Testis (tissue), 3 donors: ENCODE results near the gene HRH1. TPM values are rescaled to one million over a fixed set of nuclear protein-coding genes. Genes with fewer than 3 reads are reported as not detected.

Experiments used
- DNase-seq: peaks from one replicate; pipeline ENCODE4 v3.0.0-alpha.2; 2019
- H3K27ac ChIP-seq, 2 donors: fragments of 200-600 bp; sonication (generic); one replicate each; pipeline ENCODE4 v1.5.1; 2019
- H3K27me3 ChIP-seq: fragments of 200-600 bp; sonication (generic); one replicate; pipeline ENCODE4 v1.5.1; 2019
- H3K36me3 ChIP-seq: fragments of 200-600 bp; sonication (generic); one replicate; pipeline ENCODE4 v1.5.1; 2017; ENCODE audit warnings: low read depth; ENCODE audit errors: missing control alignments
- H3K4me1 ChIP-seq: fragments of 200-600 bp; sonication (generic); one replicate; pipeline ENCODE4 v1.5.1; 2019
- H3K4me3 ChIP-seq, 2 donors: fragments of 200-600 bp; sonication (generic); one replicate each; pipeline ENCODE4 v1.5.1; 2017 to 2019
- H3K9me3 ChIP-seq: fragments of 200-600 bp; sonication (generic); one replicate; pipeline ENCODE4 v1.5.1; 2017
- CTCF ChIP-seq, 3 experiments: fragments of 450-650 bp in 2 of 3; fragments of 200-600 bp in 1 of 3; sonication (generic) in 1 of 3; IDR thresholded peaks; one replicate each; pipeline ENCODE4 v1.5.1; 2016 to 2019; ENCODE audit warnings: antibody characterized with exemption in 3 of 3, mild to moderate bottlenecking in 2 of 3, moderate library complexity in 1 of 3
- POLR2A ChIP-seq: fragments of 450-650 bp; IDR thresholded peaks from one replicate; pipeline ENCODE4 v1.6.1; 2017; ENCODE audit warnings: antibody characterized with exemption, mild to moderate bottlenecking, moderate library complexity
- WGBS, 2 donors: methylation state at CpG; one replicate each; pipeline ENCODE4 v1.1.5; 2018; 5-methylcytosine and 5-hydroxymethylcytosine counted together
- intact Hi-C: fragments of 100-400 bp; cut with DNase I; formaldehyde crosslinking; loops from one replicate; pipeline ENCODE4 v1.15.1; 2023; ENCODE audit warnings: low total_unique reads
- polyA plus RNA-seq: library from polyadenylated mRNA; stranded (reverse); fragments of 350-450 nt; fragmentation: Illumina TruSeq; extraction: RNeasy Lipid Tissue Mini Kit (QIAGEN cat#74804); gene quantifications from one replicate; pipeline ENCODE4 v1.2.3, GENCODE V29; 2014; ENCODE audit warnings: low read depth, low replicate concordance; ENCODE audit not compliant: insufficient read depth
- total RNA-seq, 2 donors: library from RNA; depleted of rRNA; stranded (reverse); fragments of >200 nt; gene quantifications; one replicate each; pipeline ENCODE4 v1.2.3, GENCODE V29; 2016

HRH1 gene
- total and polyA plus RNA-seq, 3 donors from 2014 or later, result 1.6 to 3.2 (median 2.5) TPM

DNA sequence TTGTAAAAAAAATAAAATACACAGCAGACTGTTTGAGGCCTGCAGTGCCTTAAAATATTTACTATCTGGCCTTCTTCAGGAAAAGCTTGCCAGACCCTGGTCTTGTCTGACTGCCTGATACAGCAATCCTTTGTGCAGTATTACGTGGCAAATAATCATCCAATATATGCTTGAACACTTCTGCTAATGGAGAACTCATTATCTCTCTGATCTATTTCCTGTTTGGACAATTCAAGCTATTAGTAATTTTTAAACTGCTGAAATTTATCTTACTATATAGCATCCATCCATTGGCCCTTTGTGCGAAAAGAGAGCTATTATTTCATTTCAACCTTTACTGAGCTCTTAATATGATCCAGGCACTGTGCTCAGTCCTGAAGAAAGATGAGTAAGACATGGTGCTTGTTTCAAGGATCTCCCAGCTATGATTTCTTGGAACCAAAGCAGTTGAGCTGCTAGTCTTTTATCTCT, 133.8 kb downstream of the HRH1 start:
- Histone ChIP-seq H3K27ac (no peak overlapping the region), H3K27me3 (no peaks in the 10 kb centered on the region), H3K9me3 (no peaks in the 10 kb centered on the region), H3K4me1 (no peaks in the 10 kb centered on the region), H3K36me3 (no peaks in the 10 kb centered on the region), H3K4me3 (no peak overlapping the region)
- TF ChIP-seq POLR2A (no peak), CTCF (IDR thresholded peaks at IDR 0.05) (no peak)
- DNase-seq, result no peak
- intact Hi-C loops, result no loop called here
- 72 to 84% methylated on average over 2 of the region's 2 CpGs for WGBS, 2 donors

- no peak for DNase-seq
- Histone ChIP-seq H3K4me1 (no peaks in the 10 kb centered on the region), H3K36me3 (no peaks in the 10 kb centered on the region), H3K9me3 (no peaks in the 10 kb centered on the region), H3K27me3 (no peaks in the 10 kb centered on the region), H3K27ac (peak overlapping the region in 1 of 2 donors; percentile 22), H3K4me3 (no peak overlapping the region)
- WGBS, 2 donors, result 73 to 75% methylated on average over 7 of the region's 7 CpGs
- TF ChIP-seq CTCF (IDR thresholded peaks at IDR 0.05), result no peak
- no peak for TF ChIP-seq POLR2A
- intact Hi-C loops, result no loop called here
These were observed 134.7 kb downstream of the HRH1 start for GRCh38 chr3:11288786-11289637.

- Histone ChIP-seq H3K36me3 (no peaks in the 10 kb centered on the region), H3K9me3 (no peaks in the 10 kb centered on the region), H3K27ac (no peak overlapping the region), H3K27me3 (no peaks in the 10 kb centered on the region), H3K4me1 (no peaks in the 10 kb centered on the region), H3K4me3 (no peak overlapping the region)
- WGBS, 2 donors, result 79 to 91% methylated on average over 3 of the region's 3 CpGs
- TF ChIP-seq CTCF (IDR thresholded peaks at IDR 0.05), result no peak
- TF ChIP-seq POLR2A, result no peak
- no peak for DNase-seq
- intact Hi-C loops, result no loop called here
These were observed 135.6 kb downstream of the HRH1 start for GRCh38 chr3:11289864-11290263.

DNA sequence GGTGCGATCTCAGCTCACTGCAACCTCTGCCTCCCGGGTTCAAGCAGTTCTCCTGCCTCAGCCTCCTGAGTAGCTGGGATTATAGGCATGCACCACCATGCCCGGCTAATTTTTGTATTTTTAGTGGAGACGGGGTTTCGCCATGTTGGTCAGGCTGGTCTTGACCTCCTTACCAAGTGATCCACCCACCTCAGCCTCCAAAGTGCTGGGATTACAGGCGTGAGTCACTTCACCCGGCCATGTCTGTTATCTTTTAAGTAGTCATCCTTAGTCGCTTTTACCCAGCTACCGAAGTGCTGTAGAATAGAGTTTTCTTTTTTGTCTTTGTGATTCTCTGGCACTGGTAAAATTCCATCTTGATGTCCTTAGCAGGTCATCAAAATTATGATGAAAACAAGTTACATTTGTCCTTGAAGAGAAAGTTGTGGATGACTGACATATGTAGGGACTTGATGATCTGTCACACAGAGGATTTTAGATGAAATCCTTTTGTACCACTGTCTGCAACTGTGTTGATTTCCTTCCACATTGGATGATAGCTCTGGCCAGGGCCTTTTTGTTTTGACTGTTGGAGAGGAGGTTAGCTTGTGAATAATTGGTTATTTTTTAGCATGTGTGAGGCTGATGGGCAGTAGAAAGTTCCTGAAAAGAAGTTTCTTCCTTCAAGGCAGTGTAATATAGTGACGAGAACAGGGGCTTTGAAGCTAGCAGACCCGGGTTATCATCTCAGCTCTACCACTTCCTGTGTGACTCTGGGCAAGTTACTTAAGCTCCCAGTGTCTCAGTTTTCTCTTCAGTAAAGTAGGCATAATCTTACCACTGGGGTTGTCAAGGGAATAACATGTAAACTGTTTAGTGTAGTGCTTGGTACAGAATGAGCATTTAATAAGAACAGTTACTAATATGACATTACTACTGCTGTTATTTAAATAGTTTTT, 136.7 kb downstream of the HRH1 start:
- TF ChIP-seq POLR2A, result no peak
- TF ChIP-seq CTCF (IDR thresholded peaks at IDR 0.05), result no peak
- H3K4me1 ChIP-seq, result no peaks in the 10 kb centered on the region
- DNase-seq, result no peak
- no peaks in the 10 kb centered on the region for H3K9me3 ChIP-seq
- WGBS, 2 donors, result 90 to 92% methylated on average over 11 of the region's 11 CpGs
- H3K36me3 ChIP-seq, result no peaks in the 10 kb centered on the region
- H3K4me3 ChIP-seq, result no peak overlapping the region
- intact Hi-C loops, result no loop called here
- H3K27ac ChIP-seq, result no peak overlapping the region
- no peaks in the 10 kb centered on the region for H3K27me3 ChIP-seq
